ENCODE measurements around the gene MAP4K4.

Gene MAP4K4

DNA sequence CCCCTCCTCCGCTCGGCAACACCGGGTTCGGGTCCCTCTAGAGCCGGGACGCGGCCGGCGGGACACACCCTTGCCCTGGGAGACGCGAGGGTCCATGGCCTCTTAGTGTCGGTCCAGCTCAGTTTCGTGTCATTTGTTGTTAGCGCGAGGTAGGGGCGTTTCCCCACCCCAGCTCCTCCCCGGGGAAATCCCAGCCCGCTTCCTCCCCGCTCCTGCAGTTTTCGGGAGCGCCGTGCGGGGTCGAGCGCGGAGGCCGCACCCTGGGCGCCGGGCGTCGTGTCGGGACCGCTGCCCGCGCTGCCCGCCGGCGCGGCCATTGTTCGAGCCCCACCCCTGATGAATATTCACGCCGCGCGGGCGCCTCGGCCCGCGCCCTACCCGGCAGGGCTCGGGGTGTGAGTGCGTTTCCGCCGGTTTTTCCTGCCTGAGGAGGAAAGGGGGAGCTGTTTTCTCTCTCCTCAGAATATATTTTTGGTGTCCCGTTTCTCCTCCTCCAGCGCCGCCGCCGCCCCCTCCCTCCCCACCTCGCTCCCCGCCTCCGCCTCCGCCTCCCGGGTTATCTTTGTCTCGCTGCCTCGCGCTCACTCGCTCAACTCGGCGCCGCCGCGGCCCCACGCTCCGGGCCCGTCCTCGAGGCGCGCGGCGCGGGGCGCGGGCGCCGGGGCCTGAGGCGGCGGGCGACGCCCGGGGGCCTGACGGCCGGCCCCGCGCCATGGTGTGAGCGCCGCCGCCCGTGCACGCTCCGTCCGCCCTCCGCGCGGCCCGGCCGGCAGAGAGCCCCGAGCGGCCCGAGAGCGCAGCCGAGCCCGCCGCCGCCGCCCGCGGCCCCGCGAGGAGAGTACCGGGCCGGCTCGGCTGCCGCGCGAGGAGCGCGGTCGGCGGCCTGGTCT lies at the start of gene MAP4K4:
Gene MAP4K4, plus strand, starts transcription at position 584 of the 890 bp plus-strand sequence. CDS start 374 bp downstream, outside the sequence.
- peak; percentile 92 for DNase-seq (ENCODE audit: low read depth, low spot score)

DNA sequence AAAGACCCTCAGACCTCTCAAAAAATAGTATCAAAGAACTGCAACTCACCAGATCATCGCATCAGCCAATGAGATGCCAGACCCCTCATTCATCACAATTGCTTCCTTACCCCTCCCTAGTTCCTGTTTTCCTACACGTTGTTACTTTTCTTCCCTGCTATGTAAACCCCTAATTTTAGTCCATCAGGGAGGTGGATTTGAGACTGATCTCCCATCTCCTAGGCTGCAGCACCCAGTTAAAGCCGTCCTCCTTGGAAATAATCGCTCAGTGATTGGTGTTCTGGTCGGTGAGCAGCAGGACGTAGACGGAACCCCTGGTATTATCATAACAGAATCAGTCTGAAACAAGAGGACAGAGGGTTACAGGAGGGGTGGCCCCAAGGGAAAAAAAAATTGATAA lies 44.0 kb upstream of the MAP4K4 start:
- no peak for DNase-seq (ENCODE audit: low read depth, low spot score)

DNA sequence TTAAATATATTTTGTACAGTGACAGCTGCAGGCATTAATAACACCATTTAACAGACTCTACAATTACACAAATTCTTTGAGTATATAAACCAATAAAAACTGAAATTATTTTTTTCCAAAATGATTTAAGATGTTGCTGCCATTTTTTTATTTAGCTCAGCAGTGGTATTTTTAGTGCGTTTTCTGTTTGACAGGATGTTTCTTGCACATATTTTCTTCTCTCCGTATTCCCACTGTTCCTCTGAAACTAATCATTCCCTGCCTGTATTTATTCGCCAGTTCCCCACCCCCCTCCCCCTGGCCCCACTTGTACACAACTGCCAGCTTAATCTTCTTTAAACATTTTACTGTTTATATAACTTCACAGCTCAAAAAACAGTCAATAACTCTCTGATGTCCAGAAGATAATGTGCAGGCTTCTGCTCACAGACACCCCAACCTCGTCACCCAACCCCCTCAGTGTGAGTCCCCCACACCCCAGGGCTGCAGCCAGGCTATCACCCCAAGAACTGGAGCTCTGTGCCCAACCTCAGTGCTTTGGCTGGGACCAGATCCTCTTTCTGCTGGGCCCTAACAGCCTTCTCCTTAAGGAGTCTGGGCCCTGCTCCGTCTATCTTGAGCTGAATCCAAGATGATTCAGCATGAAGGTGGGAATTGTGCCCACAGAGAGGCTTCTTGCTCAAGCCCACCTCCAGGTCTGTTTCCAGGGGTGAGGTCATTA lies 41.6 kb upstream of the MAP4K4 start:
- DNase-seq (ENCODE audit: low read depth, low spot score), result peak; percentile 75

DNA sequence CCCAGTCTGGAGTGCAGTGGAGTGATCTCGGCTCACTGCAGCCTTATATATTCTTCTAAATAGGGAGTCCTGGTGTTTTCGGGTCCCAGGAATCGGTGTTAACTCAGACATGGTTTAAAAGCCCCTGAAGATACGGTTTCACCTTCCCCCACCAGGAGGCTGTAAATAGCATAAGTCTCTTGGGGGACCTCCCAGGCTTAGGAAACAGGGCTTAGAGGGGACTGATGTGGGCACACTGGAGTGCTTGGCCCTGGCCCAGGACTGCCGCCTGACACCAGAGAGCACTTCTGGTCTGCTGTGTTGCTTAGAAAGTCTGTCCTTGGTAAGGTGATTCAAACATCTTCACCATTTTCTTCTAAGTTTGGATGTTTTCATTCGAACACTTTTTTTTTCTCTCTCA lies 39.7 kb upstream of the MAP4K4 start:
- no peak for DNase-seq (ENCODE audit: low read depth, low spot score)

DNA sequence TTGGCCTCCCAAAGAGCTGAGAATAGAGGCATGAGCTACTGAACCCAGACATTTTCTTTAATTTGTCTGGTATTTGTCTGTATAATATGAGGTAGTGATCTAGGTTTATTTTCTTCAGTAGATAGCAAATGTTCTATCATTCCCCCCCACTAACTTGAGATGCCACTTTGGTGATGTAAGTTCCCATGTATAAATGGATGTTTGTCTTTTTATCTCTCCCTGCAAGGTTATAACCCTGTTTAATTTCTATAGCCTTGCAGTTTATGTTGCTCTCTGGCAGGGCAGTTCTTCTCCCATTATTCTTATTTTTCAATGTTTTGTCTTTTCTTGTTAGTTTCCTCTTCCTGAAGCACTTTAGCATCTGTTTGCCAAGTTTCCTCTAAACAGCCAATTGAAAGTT lies 39.1 kb upstream of the MAP4K4 start:
- DNase-seq (ENCODE audit: low read depth, low spot score), result no peak

DNA sequence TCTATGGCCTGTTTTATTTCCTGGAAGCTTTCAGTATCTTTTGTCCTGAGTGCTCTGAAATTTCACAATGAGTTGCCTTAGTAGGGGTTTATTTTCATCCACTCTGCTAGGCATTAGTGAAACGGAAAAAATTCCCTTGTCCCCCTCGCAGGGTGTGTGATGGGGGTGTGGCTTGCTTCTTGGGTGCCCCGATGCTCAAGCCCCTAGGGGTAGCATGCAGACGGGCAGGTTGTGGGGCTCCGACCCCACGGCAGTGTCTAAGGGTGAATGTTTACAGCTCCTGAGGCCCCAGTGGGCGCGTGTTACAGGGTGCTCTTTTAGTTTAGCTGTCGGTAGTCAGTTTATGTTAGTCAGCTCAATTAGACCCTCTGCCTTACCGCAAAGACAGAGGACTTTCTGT lies 32.2 kb upstream of the MAP4K4 start:
- no peak for DNase-seq (ENCODE audit: low read depth, low spot score)

DNA sequence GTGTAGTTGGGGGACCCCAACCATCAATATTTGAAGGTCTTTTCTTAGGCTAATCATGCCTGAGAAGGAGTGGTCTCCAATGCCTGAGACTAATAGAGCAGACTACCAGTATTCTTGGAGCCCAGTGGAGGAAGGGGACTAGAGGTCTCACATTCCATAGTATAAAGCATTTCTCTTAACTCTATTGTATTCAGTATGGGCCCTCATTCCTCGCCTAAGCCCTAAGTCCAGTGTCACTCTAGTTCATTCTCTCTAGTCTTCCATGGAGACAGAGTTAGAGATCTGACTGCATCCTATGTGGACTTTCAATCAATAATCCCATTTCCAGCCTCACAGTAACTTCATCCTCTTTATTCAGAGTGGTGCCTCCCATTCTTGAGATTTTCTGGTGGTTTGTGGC lies 29.7 kb upstream of the MAP4K4 start:
- no peak for DNase-seq (ENCODE audit: low read depth, low spot score)

DNA sequence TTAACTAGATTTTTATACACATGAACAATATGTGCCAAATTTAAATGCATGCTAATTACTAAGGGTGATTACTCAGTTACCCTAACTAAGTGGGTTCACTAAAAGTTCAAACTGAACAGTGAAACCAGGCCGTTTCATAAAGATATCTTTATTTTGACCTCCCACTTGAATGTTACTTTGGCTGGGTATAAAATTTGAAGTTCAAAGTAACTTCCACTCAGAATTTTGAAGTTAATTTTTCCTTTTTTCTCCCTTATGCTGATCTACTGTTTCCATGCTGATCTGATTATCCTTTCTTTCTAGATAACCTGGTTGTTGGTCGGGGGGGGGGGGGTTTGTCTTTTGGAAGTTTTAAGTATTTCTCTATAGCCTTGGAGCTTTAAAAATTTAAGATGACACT lies 25.5 kb upstream of the MAP4K4 start:
- no peak for DNase-seq (ENCODE audit: low read depth, low spot score)

DNA sequence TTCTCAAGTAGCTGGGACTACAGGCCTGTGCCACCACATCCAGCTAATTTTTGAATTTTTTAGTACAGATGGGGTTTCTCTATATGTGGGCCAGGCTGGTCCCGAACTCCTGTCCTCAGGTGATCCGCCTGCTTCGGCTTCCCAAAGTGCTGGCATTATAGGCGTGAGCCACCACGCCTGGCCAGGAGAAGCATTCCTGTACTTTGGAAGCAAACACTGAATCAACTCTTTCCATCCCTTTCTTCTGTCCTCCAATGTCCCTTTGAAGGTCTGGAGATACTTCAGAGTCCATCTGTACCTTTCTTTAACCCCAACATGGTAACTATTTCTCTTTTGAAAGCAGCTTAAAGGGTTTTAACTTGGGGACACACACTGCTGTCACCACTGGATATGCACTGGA lies 23.6 kb upstream of the MAP4K4 start:
- no peak for DNase-seq (ENCODE audit: low read depth, low spot score)

DNA sequence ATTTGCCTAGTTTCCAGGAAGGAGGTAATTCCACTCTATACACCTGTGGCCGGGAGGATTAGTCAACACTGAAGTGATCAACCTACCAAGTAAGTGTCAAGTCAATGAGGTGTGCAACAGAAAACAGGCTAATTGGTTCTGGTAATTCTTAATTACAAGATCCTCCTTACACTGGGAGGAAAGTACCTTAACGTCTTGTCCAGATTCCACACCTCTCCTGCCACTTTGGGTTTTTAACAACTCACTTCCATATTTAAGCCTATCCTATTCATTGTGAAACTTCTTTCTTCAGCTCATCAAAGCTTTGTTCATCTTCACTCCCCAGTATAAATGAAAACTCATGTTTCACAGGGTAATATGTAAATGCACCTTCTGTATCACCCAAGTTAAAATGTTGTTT lies 22.0 kb upstream of the MAP4K4 start:
- DNase-seq (ENCODE audit: low read depth, low spot score), result no peak

DNA sequence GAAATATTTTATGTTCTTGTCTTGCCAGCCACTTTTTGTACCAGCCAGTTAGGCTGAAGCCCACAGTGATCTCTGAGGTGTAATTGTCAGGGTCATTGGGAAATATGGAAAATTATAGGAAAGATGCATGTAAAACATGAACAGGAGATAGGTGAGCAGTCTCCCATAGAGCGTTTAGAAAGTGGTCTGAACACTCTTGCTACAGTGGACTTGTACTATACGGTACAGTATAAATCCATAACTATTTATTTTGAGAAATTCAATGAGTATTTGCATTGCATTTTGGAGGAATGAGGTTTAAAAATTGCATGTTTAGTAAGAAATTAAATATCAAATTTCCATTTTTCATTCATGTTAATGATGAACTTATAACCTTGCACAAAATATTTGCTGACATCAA lies 20.8 kb upstream of the MAP4K4 start:
- DNase-seq (ENCODE audit: low read depth, low spot score), result no peak

DNA sequence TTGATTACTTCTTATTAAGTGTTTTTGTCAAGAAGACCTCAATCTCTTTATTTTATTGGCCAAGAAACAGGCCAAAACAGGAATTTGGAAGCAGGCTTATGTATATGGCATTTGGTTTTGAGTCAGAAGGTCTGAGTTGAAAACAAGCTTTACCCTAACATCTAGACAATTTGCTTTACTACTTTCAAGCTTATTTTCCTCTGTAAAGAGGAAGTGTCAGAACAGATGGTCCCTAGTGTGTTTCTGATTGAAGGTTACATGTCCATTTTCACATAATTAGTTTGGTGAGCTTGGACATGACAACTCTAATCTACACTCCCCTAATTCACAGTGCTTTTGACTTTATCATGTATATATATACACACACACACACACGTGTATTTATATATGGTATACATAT lies 19.8 kb upstream of the MAP4K4 start:
- DNase-seq (ENCODE audit: low read depth, low spot score), result no peak

DNA sequence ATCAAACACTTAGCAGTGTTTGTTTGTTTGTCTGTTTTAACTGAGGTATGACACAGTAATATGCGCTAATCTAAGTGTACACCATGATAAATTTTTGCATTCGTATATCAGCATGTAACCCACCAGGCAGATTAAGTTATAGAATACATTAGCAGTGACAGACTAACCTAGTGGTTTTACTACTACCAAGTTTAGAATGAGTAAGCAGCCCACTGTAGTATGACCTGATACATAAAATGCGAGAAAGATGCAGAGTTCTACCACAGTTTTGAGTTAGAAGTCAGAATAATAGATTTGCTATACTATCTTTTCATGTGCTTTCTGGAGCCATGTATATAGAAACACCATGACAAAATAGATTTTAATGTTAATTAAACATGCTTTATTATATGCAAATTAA lies 19.1 kb upstream of the MAP4K4 start:
- DNase-seq (ENCODE audit: low read depth, low spot score), result no peak

DNA sequence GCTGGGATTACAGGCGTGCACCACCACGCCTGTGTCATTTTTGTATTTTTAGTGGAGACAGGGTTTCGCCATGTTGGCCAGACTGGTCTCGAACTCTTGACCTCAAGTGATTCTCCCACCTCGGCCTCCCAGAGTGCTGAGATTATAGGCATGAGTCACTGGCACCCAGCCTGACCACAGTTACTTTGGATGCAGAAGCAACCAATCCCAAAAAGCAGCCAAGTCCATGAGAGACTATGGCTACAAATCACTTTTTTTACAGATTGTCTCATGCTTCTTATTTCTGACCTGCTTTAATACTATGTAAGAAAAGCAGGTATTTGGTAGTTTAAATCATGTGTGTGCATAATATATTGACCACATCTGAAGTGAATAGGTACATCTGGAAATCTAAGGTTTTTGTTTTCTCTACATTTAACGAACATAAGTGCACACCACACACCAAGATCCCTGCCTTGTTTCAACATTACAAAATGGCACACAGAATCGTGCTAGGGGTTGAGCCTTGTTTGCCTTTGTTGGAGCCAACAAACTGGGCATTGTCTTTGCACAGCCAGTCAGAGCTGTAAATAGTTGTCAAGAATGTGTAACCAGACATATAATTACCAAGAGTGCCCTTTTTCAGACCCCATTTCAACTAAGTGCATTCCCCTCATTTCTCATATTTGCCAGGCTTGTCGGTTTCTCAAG lies 18.3 kb upstream of the MAP4K4 start:
- DNase-seq (ENCODE audit: low read depth, low spot score), result peak; percentile 88

DNA sequence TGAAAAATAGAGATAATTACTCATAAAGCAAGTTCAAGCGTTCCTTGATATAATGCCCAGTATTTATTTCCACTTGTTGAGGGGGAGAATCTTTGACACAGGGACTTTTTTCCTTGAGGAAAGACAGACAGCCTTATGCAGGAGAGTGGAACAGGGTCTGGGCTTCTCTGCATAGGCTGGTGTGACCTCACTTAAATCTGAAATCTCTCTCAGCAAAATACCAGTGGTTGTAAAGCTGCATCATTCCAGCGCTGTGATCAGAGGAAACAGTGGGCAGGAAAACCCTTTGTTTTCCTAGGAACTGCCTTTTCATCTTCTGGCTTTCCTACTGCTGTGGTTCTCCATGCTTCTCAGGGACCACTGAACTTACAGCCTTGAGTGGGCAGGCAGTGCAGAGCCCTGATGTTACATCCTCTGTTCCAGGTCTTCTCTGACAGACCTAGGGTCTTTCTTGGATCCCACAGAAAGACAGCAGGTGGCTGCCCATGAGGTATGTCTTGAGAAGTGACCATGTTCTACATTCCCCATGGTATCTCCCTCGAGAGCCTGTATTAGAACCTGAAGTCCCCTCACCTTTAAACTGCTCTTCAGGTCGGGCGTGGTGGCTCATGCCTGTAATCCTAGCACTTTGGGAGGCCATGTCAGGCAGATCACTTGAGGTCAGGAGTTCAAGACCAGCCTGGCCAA lies 17.6 kb upstream of the MAP4K4 start:
- DNase-seq (ENCODE audit: low read depth, low spot score), result peak; percentile 71

DNA sequence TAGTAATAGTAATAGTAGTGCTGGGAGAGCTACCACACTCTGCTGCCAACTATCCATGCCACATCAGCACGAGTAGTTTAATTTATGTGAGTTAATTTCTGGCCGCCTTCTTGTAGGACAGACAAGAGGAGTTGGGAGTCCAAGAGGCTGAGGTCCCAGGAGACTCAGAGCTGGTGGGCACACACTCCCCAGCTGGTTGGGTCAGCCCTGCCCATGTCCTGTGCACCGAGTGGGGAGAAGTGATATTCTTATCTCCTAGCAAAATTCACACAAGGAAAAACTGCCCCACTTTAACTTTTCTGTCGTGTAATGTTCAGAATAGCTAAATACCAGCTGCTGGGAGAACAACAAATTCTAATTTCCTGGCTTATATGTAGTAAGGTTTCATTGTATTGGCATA lies 15.2 kb upstream of the MAP4K4 start:
- no peak for DNase-seq (ENCODE audit: low read depth, low spot score)

DNA sequence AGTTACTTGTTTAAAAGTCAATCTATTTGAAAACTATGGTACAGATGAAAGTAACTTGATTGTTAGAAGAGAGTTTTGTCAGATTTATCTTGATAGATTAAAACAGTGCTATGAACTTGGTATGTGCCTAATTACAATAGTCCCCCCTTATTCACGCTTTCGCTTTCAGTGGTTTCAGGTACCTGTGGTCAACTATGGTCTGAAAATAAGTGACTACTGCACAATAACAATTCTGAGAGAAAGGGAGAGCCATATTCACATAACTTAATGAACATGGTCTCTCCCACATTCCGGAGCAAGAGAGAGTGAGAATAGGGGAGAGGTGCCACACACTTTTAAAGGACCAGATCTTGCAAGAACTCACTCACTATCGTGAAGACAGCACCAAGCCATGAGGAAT lies 13.2 kb upstream of the MAP4K4 start:
- DNase-seq (ENCODE audit: low read depth, low spot score), result no peak

DNA sequence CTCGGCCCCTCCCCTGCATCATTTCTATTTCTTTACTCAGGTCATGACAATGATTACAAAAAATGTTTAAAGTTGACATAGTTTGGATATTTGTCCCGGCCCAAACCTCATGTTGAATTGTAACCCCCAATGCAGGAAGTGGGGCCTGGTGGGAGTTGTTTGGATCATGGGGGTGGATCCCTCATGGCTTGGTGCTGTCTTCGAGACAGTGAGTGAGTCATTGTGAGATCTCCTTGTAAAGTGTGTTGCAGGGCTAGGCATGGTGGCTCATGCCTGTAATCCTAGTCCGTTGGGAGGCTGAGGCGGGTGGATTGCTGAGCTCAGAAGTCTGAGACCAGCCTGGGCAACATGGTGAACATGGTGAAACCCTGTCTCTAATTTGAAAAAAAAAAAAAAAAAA lies 9.2 kb upstream of the MAP4K4 start:
- no peak for DNase-seq (ENCODE audit: low read depth, low spot score)

DNA sequence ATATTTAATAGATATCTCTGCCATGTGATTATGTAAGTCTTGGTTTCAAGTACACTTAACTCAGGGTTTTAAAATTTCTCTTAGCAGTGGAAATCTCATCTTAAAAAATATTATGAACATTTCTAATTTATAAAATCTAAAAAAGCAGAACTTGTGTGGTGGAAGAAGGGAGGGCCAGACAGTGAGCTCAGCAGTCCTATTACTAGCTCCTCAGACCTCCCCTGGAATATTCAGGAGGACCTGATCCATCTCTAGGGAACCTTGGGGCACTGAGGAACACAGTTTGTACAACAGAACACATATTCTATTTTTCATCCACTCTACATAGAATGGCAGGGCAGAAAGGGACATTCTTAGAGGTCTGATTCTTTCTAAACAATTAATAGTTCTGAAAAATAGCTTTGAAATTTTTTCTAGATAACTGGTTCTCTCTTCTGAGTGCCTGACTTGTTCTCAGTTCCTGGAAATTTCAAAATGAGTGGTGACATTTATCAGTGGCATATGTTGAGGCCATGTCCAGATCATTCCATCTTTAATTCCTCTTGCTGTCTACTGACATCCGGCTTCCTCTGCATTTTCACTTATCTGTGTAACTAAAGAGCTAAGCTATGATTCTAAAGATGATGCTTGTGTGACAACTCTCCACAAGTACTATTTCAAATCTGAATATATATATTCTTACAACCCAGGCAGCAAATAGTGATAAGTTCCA lies 8.2 kb upstream of the MAP4K4 start:
- DNase-seq (ENCODE audit: low read depth, low spot score), result no peak

DNA sequence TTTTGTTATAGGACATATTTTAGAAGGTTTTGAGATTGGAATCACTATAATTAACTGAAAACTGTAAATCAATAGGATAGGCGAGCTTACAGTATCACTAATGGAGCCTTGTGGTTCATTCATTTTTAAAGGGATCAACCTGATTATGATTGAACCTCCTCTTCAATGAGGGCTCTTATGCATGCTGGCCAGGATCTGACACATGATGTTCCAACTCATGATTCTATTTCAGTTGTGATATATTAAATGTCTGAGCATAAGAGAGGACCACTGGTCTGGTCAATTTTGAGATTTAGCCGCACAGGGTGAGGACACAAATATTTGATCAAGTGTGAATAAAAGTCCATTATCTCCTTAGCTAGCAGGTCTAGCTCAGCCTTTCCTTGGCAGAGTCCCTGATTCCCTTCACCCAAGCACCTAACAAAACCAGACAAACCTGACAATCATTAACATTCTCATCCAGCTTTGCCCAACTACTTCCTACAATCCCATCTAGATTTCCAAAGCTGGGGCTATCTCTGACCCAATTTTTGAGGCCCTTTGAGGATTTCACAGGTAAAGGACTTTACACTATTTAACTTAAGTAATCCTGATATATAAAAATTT lies 6.9 kb upstream of the MAP4K4 start:
- no peak for DNase-seq (ENCODE audit: low read depth, low spot score)

DNA sequence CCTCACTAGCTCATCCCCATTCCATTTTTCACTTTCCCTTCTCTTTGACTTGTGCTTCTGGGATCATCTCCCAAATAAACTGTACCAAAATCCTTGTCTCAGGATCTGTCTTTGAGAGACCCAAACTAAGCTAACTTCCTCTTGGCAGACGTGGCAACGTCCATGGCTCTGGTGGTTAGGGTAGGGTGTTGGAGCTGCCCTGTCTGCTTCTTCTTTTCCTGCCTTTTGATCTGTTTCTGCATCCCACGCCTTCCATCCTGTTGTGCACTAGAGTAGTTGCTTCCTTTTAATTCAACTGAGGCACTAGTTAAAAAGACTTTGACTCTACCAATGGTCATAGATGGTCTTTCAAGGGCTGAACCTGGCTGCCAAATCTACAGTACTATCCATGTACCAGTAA lies 5.5 kb upstream of the MAP4K4 start:
- no peak for DNase-seq (ENCODE audit: low read depth, low spot score)

All from astrocyte of the hippocampus (primary cell).